Measurements from ENCODE around the gene NUP153.
A peak's percentile ranks its signal among the peaks of the same experiment; 100 is the strongest.
"Not testable (repeated sequence)": the region's sequence is repeated elsewhere in the genome, so short reads cannot be mapped to it uniquely, and the experiment has no call there.

The NUP153 gene

GRCh38 chr6:17599877-17600526, 106.7 kb downstream of the NUP153 start, which contains the start of gene FAM8A1:
FAM8A1 (plus strand) TSS chr6:17600302; CDS start chr6:17600410, 108 bp downstream.
- DNase-seq: peak; percentile 91

GRCh38 chr6:17596085-17596484, 110.6 kb downstream of the NUP153 start:
- no peak for DNase-seq

GRCh38 chr6:17593246-17593645, 113.5 kb downstream of the NUP153 start:
- DNase-seq: no peak

- DNase-seq: no peak
These were observed 115.4 kb downstream of the NUP153 start for GRCh38 chr6:17591287-17591686.

- no peak for DNase-seq
These were observed 117.2 kb downstream of the NUP153 start for GRCh38 chr6:17589406-17590096.

- DNase-seq: no peak
These were observed 118.7 kb downstream of the NUP153 start for GRCh38 chr6:17588011-17588410.

GRCh38 chr6:17586623-17587022, 120.1 kb downstream of the NUP153 start:
- not testable (repeated sequence) for DNase-seq

- DNase-seq: no peak
These were observed 120.8 kb downstream of the NUP153 start for GRCh38 chr6:17585766-17586490.

- DNase-seq: no peak
These were observed 122.4 kb downstream of the NUP153 start for GRCh38 chr6:17584241-17584803.

- no peak for DNase-seq
These were observed 122.9 kb downstream of the NUP153 start for GRCh38 chr6:17583811-17584210.

GRCh38 chr6:17581282-17581681, 125.4 kb downstream of the NUP153 start:
- not testable (repeated sequence) for DNase-seq

- no peak for DNase-seq
These were observed 126.1 kb downstream of the NUP153 start for GRCh38 chr6:17580518-17581048.

GRCh38 chr6:17577059-17577458, 129.7 kb downstream of the NUP153 start:
- no peak for DNase-seq

GRCh38 chr6:17574866-17575560, 131.7 kb downstream of the NUP153 start:
- DNase-seq: no peak

- DNase-seq: no peak
These were observed 141.3 kb downstream of the NUP153 start for GRCh38 chr6:17565399-17565798.
